SU-DHL-6 (cell line): Measurements from ENCODE around the gene RAB39B.
"Not testable (repeated sequence)": the region's sequence is repeated elsewhere in the genome, so short reads cannot be mapped to it uniquely, and the experiment has no call there.

ENCODE experiments used
- H2AFZ ChIP-seq: fragments of 200-600 bp; sonication (generic); 2 replicates; pipeline ENCODE4 v1.6.1; 2014; ENCODE audit warnings: low read depth, mild to moderate bottlenecking, moderate library complexity, mixed read lengths, antibody characterized with exemption, low read length; ENCODE audit not compliant: severe bottlenecking
- H3F3A ChIP-seq: fragments of 200-600 bp; shearing (Covaris generic); 2 replicates; pipeline ENCODE4 v1.6.0; 2016; ENCODE audit warnings: antibody characterized with exemption, mild to moderate bottlenecking; ENCODE audit not compliant: insufficient read depth
- H3K27ac ChIP-seq: fragments of 200-600 bp; sonication (generic); 2 replicates; pipeline ENCODE4 v1.5.1; 2016; ENCODE audit warnings: low read depth, mild to moderate bottlenecking, low read length, moderate library complexity, mixed read lengths
- H3K27me3 ChIP-seq: fragments of 200-600 bp; sonication (generic), shearing (Covaris generic); 2 replicates; pipeline ENCODE4 v1.6.0; 2014; ENCODE audit warnings: mild to moderate bottlenecking, low read length
- H3K36me3 ChIP-seq: fragments of 200-600 bp; sonication (generic); 2 replicates; pipeline ENCODE4 v1.6.1; 2014; ENCODE audit warnings: mild to moderate bottlenecking, low read length, mixed read lengths
- H3K4me2 ChIP-seq: fragments of 300-600, 200-600 bp; shearing (Covaris generic), sonication (generic); 2 replicates; pipeline ENCODE4 v1.6.0; 2014; ENCODE audit warnings: low read length, low read depth, mild to moderate bottlenecking; ENCODE audit not compliant: poor library complexity, severe bottlenecking
- H3K4me3 ChIP-seq: fragments of 200-600 bp; sonication (generic); 2 replicates; pipeline ENCODE4 v1.5.1; 2014; ENCODE audit warnings: antibody characterized with exemption, low read length, mild to moderate bottlenecking, mixed read lengths; ENCODE audit not compliant: insufficient read depth, poor library complexity, severe bottlenecking
- H3K79me2 ChIP-seq: fragments of 200-600 bp; sonication (generic); 2 replicates; pipeline ENCODE4 v1.6.1; 2014; ENCODE audit warnings: mild to moderate bottlenecking, low read length, moderate library complexity; ENCODE audit not compliant: insufficient read depth
- H3K9ac ChIP-seq: fragments of 200-600 bp; sonication (generic); 2 replicates; pipeline ENCODE4 v1.7.0; 2014; ENCODE audit warnings: mild to moderate bottlenecking, low read length
- H3K9me2 ChIP-seq: fragments of 200-600 bp; sonication (generic); replicated peaks from 2 replicates; pipeline ENCODE4 v1.6.1; 2014; ENCODE audit warnings: low read length; ENCODE audit not compliant: insufficient read depth
- H3K9me3 ChIP-seq: fragments of 200-600 bp; sonication (generic); 2 replicates; pipeline ENCODE4 v1.6.1; 2014; ENCODE audit warnings: low read length, mixed read lengths; ENCODE audit not compliant: insufficient read depth
- H4K20me1 ChIP-seq: fragments of 200-600 bp; sonication (generic); 2 replicates; pipeline ENCODE4 v1.6.1; 2014; ENCODE audit warnings: low read depth, mild to moderate bottlenecking, antibody characterized with exemption, low read length, moderate library complexity, mixed read lengths
- EZH2phosphoT487 ChIP-seq: fragments of 200-600 bp; sonication (generic), shearing (Covaris generic); conservative IDR thresholded peaks from 2 replicates; pipeline ENCODE4 v1.6.1; 2018; ENCODE audit warnings: mild to moderate bottlenecking, antibody characterized with exemption, low read length, moderate library complexity, mixed read lengths
- TF ChIP-seq, protein P1 (sequence below): fragments of 200-600 bp; sonication (generic); IDR thresholded peaks from one replicate; pipeline ENCODE4 v1.5.1; 2017; ENCODE audit warnings: antibody characterized with exemption, mild to moderate bottlenecking, low read length, moderate library complexity; ENCODE audit not compliant: insufficient read depth, poor library complexity, severe bottlenecking

Gene RAB39B

DNA sequence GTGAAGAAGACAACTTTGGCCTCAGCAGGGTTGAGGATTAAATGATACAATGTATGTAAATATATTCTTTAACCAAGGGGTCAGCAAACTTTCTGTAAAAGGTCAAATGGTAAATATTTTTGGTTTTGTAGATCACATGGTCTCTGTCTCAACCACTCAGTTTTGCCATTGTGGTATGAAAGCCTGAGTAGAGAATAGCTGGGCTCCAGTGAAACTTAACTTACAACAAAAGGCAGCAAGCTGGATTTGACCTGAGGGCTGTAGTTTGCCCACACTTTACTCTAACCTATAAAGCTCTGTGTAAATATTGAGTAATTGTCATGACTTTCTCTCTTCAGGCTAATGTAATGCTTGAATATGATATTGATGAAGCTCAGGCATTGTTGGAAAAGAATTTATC lies 28.4 kb downstream of the RAB39B start:
- Histone ChIP-seq H3F3A (no peaks in the 10 kb centered on the region), H3K36me3 (peaks cover 4% of the 10 kb centered on the region; the same call in 1 of the 2 replicates), H4K20me1 (no peaks in the 10 kb centered on the region), H3K79me2 (no peaks in the 10 kb centered on the region), H2AFZ (no peak overlapping the region), H3K9me3 (no peaks in the 10 kb centered on the region), H3K27ac (no peak overlapping the region), H3K9me2 (no peaks in the 10 kb centered on the region), H3K4me3 (no peak overlapping the region), H3K27me3 (no peaks in the 10 kb centered on the region), H3K4me2 (no peak overlapping the region), H3K9ac (no peak overlapping the region)
- TF ChIP-seq, protein P1, sequence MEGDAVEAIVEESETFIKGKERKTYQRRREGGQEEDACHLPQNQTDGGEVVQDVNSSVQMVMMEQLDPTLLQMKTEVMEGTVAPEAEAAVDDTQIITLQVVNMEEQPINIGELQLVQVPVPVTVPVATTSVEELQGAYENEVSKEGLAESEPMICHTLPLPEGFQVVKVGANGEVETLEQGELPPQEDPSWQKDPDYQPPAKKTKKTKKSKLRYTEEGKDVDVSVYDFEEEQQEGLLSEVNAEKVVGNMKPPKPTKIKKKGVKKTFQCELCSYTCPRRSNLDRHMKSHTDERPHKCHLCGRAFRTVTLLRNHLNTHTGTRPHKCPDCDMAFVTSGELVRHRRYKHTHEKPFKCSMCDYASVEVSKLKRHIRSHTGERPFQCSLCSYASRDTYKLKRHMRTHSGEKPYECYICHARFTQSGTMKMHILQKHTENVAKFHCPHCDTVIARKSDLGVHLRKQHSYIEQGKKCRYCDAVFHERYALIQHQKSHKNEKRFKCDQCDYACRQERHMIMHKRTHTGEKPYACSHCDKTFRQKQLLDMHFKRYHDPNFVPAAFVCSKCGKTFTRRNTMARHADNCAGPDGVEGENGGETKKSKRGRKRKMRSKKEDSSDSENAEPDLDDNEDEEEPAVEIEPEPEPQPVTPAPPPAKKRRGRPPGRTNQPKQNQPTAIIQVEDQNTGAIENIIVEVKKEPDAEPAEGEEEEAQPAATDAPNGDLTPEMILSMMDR: no peak
- no peak for TF ChIP-seq EZH2phosphoT487

DNA sequence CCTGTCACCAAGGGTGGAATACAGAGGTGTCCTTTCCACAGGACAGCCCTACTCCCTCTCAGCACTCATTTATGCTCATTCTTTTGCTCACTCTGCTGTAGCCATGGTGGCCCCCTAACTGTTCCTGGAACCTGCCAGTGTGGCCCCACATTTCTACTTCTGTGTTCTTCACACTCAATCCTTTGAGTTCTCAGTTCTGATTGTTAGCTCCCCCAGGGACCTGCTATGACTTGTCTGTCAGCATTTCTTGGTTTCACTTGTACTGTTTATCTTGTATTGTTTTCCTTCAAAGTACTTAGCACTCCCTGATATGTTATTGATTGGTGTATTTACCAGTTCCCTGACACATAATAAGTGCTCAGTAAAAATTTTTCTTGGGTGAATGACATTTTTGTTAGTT lies 33.1 kb downstream of the RAB39B start:
- Histone ChIP-seq H3K9ac (no peak overlapping the region), H3K9me2 (no peaks in the 10 kb centered on the region), H3K4me3 (no peak overlapping the region), H2AFZ (no peak overlapping the region), H3K9me3 (no peaks in the 10 kb centered on the region), H3K4me2 (no peak overlapping the region), H3F3A (no peaks in the 10 kb centered on the region), H3K27ac (no peak overlapping the region), H3K27me3 (no peaks in the 10 kb centered on the region), H4K20me1 (no peaks in the 10 kb centered on the region), H3K36me3 (no peaks in the 10 kb centered on the region), H3K79me2 (no peaks in the 10 kb centered on the region)
- TF ChIP-seq, protein P1: no peak
- no peak for TF ChIP-seq EZH2phosphoT487

DNA sequence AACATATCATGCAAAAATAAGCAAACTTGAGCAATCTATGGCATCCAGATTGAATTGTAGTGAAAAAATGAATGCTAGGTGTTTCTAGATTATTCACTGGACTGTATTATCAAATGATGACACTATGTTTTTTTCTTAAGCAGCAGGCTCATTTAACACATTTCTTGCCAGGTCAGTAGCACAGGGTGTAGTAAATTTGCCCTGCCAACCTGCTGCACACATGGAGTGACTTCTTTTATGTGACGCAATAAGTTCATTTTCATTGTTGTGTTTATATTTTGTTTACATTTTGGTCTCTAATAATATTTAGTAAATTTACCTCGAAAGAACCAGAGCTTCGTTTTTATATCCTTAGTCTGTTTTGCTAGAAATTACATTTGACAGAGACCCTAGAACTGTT lies 38.5 kb downstream of the RAB39B start:
- Histone ChIP-seq H3K27ac (no peak overlapping the region), H3K4me2 (no peak overlapping the region), H3K36me3 (no peaks in the 10 kb centered on the region; the same call in 1 of the 2 replicates), H3K27me3 (no peaks in the 10 kb centered on the region), H3K79me2 (peaks cover 4% of the 10 kb centered on the region; the same call in 1 of the 2 replicates), H3K4me3 (no peak overlapping the region), H3K9me3 (no peaks in the 10 kb centered on the region), H3K9me2 (no peaks in the 10 kb centered on the region), H3F3A (no peaks in the 10 kb centered on the region), H2AFZ (no peak overlapping the region), H4K20me1 (no peaks in the 10 kb centered on the region), H3K9ac (no peak overlapping the region)
- TF ChIP-seq, protein P1: no peak
- no peak for TF ChIP-seq EZH2phosphoT487

DNA sequence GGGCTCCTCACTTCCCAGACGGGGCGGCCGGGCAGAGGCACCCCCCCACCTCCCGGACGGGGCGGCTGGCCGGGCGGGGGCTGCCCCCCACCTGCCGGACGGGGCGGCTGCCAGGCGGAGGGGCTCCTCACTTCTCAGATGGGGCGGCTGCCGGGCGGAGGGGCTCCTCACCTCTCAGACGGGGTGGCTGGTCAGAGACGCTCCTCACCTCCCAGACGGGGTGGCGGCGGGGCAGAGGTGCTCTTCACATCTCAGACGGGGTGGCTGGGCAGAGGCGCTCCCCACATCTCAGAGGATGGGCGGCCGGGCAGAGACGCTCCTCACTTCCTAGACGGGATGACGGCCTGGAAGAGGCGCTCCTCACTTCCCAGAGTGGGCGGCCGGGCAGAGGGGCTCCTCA lies 40.5 kb downstream of the RAB39B start:
- not testable (repeated sequence) for H3K27ac ChIP-seq, H3K27me3 ChIP-seq, H3K9ac ChIP-seq, H2AFZ ChIP-seq, H3K4me3 ChIP-seq, H4K20me1 ChIP-seq, H3K36me3 ChIP-seq, H3K9me2 ChIP-seq, H3F3A ChIP-seq, H3K4me2 ChIP-seq, H3K9me3 ChIP-seq
- peaks cover 22% of the 10 kb centered on the region for H3K79me2 ChIP-seq
